HepG2 (cell line): ENCODE data around the gene AMZ2. TPM values are rescaled to one million over a fixed set of nuclear protein-coding genes. Genes with fewer than 3 reads are reported as not detected.

ENCODE experiments used
- ATF4 ChIP-seq, 2 experiments: fragments of 450-650 bp in 1 of 2; sonication (generic) in 1 of 2; formaldehyde crosslinking; IDR thresholded peaks; 2 replicates each; pipeline versions ENCODE4 v1.5.0 to v1.8.0; 2020 to 2022; ENCODE audit warnings: mild to moderate bottlenecking in 1 of 2, missing genetic modification reagents in 1 of 2
- ATF7-NPFF ChIP-seq: sonication (generic); formaldehyde crosslinking; IDR thresholded peaks from 2 replicates; pipeline ENCODE4 v1.8.1; 2023; ENCODE audit warnings: mild to moderate bottlenecking, low read depth, missing genetic modification reagents, moderate library complexity
- HNF1B ChIP-seq: sonication (generic); formaldehyde crosslinking; IDR thresholded peaks from 2 replicates; pipeline ENCODE4 v1.5.1; 2020; ENCODE audit warnings: mild to moderate bottlenecking, moderate library complexity, missing genetic modification reagents
- HNRNPL ChIP-seq: fragments of 200-400 bp; formaldehyde crosslinking; IDR thresholded peaks from 2 replicates; pipeline ENCODE4 v1.6.1; 2017; ENCODE audit warnings: mild to moderate bottlenecking, low read depth, low read length
- HOXA5 ChIP-seq: sonication (generic); formaldehyde crosslinking; IDR thresholded peaks from 2 replicates; pipeline ENCODE4 v1.4.0; 2020; ENCODE audit warnings: missing genetic modification reagents
- JUNB ChIP-seq: sonication (generic); formaldehyde crosslinking; IDR thresholded peaks from 2 replicates; pipeline ENCODE4 v1.8.0; 2022; ENCODE audit warnings: missing genetic modification reagents, mild to moderate bottlenecking, borderline replicate concordance
- KDM6A ChIP-seq: IDR thresholded peaks from 2 replicates; pipeline ENCODE4 v1.6.1; 2016; ENCODE audit warnings: low read depth
- KLF15 ChIP-seq: sonication (generic); formaldehyde crosslinking; IDR thresholded peaks from 2 replicates; pipeline ENCODE4 v1.8.1; 2023; ENCODE audit warnings: borderline replicate concordance, mild to moderate bottlenecking, inconsistent platforms, missing genetic modification reagents, mixed read lengths
- MTF1 ChIP-seq: sonication (generic); formaldehyde crosslinking; IDR thresholded peaks from 2 replicates; pipeline ENCODE4 v1.5.0; 2020; ENCODE audit warnings: missing genetic modification reagents
- NCOA1 ChIP-seq: sonication (generic); formaldehyde crosslinking; IDR thresholded peaks from 2 replicates; pipeline ENCODE4 v1.9.0; 2021; ENCODE audit warnings: missing genetic modification reagents
- PRMT3 ChIP-seq: sonication (generic); formaldehyde crosslinking; IDR thresholded peaks from 2 replicates; pipeline ENCODE4 v1.8.1; 2022; ENCODE audit warnings: low read depth, mild to moderate bottlenecking, moderate library complexity, missing genetic modification reagents, borderline replicate concordance
- SAP130 ChIP-seq: IDR thresholded peaks from 2 replicates; pipeline ENCODE4 v1.6.1; 2016; ENCODE audit warnings: low read depth
- TAF1 ChIP-seq: sonication (generic); formaldehyde crosslinking; IDR thresholded peaks from 2 replicates; pipeline ENCODE4 v1.4.0; 2020; ENCODE audit warnings: missing genetic modification reagents
- TOE1 ChIP-seq: sonication (generic); formaldehyde crosslinking; IDR thresholded peaks from 2 replicates; pipeline ENCODE4 v1.4.0; 2020; ENCODE audit warnings: mild to moderate bottlenecking, missing genetic modification reagents
- ZBTB44 ChIP-seq: sonication (generic); formaldehyde crosslinking; IDR thresholded peaks from 2 replicates; pipeline ENCODE4 v1.4.0; 2020; ENCODE audit warnings: missing genetic modification reagents
- ZFAT ChIP-seq: sonication (generic); formaldehyde crosslinking; conservative IDR thresholded peaks from 2 replicates; pipeline ENCODE4 v1.8.1; 2023; ENCODE audit warnings: missing genetic modification reagents, inconsistent platforms
- ZFP90 ChIP-seq: sonication (generic); formaldehyde crosslinking; IDR thresholded peaks from 2 replicates; pipeline ENCODE4 v1.8.0; 2022; ENCODE audit warnings: missing genetic modification reagents, mild to moderate bottlenecking, inconsistent platforms, borderline replicate concordance
- ZNF20 ChIP-seq: sonication (generic); formaldehyde crosslinking; IDR thresholded peaks from 2 replicates; pipeline ENCODE4 v1.4.0; 2020; ENCODE audit warnings: mild to moderate bottlenecking, moderate library complexity, missing genetic modification reagents
- ZNF317 ChIP-seq: sonication (generic); formaldehyde crosslinking; IDR thresholded peaks from 2 replicates; pipeline ENCODE4 v1.5.0; 2020; ENCODE audit warnings: mild to moderate bottlenecking, missing genetic modification reagents
- ZNF333 ChIP-seq: sonication (generic); formaldehyde crosslinking; IDR thresholded peaks from 2 replicates; pipeline ENCODE4 v1.4.0; 2020; ENCODE audit warnings: mild to moderate bottlenecking, missing genetic modification reagents, borderline replicate concordance
- ZNF337 ChIP-seq: sonication (generic); formaldehyde crosslinking; IDR thresholded peaks from 2 replicates; pipeline ENCODE4 v1.5.1; 2020; ENCODE audit warnings: missing genetic modification reagents, low read depth, mild to moderate bottlenecking, borderline replicate concordance
- ZNF619 ChIP-seq: sonication (generic); formaldehyde crosslinking; IDR thresholded peaks from 2 replicates; pipeline ENCODE4 v1.4.0; 2020; ENCODE audit warnings: mild to moderate bottlenecking, missing genetic modification reagents
- ZNF629 ChIP-seq: sonication (generic); formaldehyde crosslinking; conservative IDR thresholded peaks from 2 replicates; pipeline ENCODE4 v1.5.0; 2020; ENCODE audit warnings: missing genetic modification reagents
- ZNF790 ChIP-seq: sonication (generic); formaldehyde crosslinking; IDR thresholded peaks from 2 replicates; pipeline ENCODE4 v1.8.0; 2022; ENCODE audit warnings: missing genetic modification reagents, mild to moderate bottlenecking, borderline replicate concordance
- ZNF792 ChIP-seq: IDR thresholded peaks from 2 replicates; pipeline ENCODE4 v1.6.1; 2016
- polyA plus RNA-seq, 8 experiments: library from polyadenylated mRNA; depleted of rRNA in 3 of 8; stranded (reverse) in 7 of 8; unstranded in 1 of 8; fragments of >200 nt; fragmentation: Illumina TruSeq in 4 of 8; extraction: Trizol in 4 of 8; gene quantifications; 2 replicates each; pipeline versions ENCODE4 v1.2.1 to v1.2.3, GENCODE V29; 2011 to 2016; ENCODE audit warnings: low read depth in 4 of 8, missing spikeins in 1 of 8, mixed read lengths in 1 of 8; ENCODE audit not compliant: insufficient read depth in 1 of 8
- total RNA-seq, 5 experiments: library from RNA; depleted of rRNA; stranded (reverse); fragments of >200 nt; fragmentation: Illumina TruSeq; extraction: Trizol; gene quantifications; 2 replicates each; pipeline ENCODE4 v1.2.3, GENCODE V29; 2016; ENCODE audit warnings: low read depth in 1 of 5
- TF ChIP-seq, protein P1 (sequence below): IDR thresholded peaks from 2 replicates; pipeline ENCODE4 v1.6.1; 2016; ENCODE audit warnings: missing genetic modification reagents, missing compliant biosample characterization

AMZ2 gene
- total and polyA plus RNA-seq, 2 of the 13 experiments (the other 11 are each of a cell fraction or from before 2014, with no cell fraction given), result 86.9 to 90.2 TPM

DNA sequence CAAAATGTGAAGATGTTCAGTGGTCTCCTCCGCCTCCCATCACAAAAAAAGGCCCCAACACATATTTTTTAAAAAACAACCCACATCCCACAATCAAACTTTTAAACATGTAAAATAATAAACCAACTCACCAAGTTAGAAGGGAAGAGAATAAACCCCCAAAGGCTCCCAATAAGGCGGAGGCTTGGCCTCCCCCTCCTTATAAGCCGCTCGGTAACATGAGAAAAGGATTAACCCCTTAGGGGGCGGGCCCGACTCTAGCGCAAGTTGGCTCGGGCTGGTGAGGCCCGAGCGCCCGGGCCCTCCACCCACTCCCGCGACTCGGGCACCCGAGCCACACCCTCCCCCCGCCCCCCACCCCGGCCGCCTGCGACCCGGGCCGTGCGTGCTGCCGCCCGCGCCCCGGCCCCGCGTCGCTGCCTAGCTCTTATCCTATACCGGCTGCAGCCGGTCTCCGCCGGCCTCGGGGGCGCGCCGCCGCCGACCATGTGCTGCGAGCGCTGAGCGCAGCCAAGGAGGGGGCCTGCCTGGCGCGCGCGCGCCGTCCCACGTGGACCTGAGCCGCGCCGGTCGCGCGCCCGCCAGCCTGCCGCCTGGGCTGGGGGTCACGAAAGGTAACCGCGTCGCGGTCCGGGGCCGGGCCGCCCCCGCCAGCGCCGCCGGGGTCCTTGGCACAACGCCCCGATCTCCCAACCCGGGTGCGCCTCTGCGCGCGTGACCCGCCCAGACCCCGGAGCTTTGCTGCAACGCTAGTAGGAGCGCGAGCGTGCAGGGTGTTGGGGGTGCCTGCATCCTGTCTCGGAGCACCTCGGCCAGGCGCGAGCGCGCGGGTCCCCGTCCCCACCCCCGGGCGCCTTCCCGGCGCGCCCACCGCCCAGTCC is 43.4 kb downstream of the AMZ2 start, which contains the start of the genes ARSG and SLC16A6 (continued):
- TF ChIP-seq ATF4 (CRISPR knock-in tag; IDR thresholded peaks at IDR 0.05), result 0 out of 4 replicates have a peak, but pooled peaks of 1 of the 2 experiments have one; percentile 17
- TF ChIP-seq HOXA5 (CRISPR knock-in tag), result 0 out of 2 replicates have a peak, but pooled peaks have one; percentile 15
- no peak for TF ChIP-seq ZFAT
- TF ChIP-seq ZNF619 (CRISPR knock-in tag), result no peak
- peak; percentile 27; the same call in 1 of the 2 replicates for TF ChIP-seq PRMT3 (CRISPR knock-in tag)
- no peak for TF ChIP-seq JUNB
- peak; percentile 3; the same call in 1 of the 2 replicates for TF ChIP-seq TAF1
- no peak for TF ChIP-seq TOE1 (CRISPR knock-in tag)
- peak; percentile 79 for TF ChIP-seq SAP130 (CRISPR knock-in tag)
- no peak for TF ChIP-seq NCOA1 (CRISPR knock-in tag)
- TF ChIP-seq ZNF790, result peak; percentile 63; the same call in 1 of the 2 replicates
- TF ChIP-seq ZNF333 (CRISPR knock-in tag), result no peak
- TF ChIP-seq ZNF20 (CRISPR knock-in tag), result no peak
- no peak for TF ChIP-seq ZNF337 (CRISPR knock-in tag)
- TF ChIP-seq, protein P1, sequence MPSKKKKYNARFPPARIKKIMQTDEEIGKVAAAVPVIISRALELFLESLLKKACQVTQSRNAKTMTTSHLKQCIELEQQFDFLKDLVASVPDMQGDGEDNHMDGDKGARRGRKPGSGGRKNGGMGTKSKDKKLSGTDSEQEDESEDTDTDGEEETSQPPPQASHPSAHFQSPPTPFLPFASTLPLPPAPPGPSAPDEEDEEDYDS (CRISPR knock-in tag), result no peak; the same call in 1 of the 2 replicates
- TF ChIP-seq ZNF792 (CRISPR knock-in tag), result no peak; the same call in 1 of the 2 replicates
- TF ChIP-seq ZNF629 (CRISPR knock-in tag), result no peak
- TF ChIP-seq HNRNPL, result no peak
- peak; percentile 44; the same call in 1 of the 2 replicates for TF ChIP-seq ATF7-NPFF
- no peak for TF ChIP-seq HNF1B (CRISPR knock-in tag)
- no peak for TF ChIP-seq ZNF317 (CRISPR knock-in tag)
- no peak; the same call in 1 of the 2 replicates for TF ChIP-seq ZFP90 (CRISPR knock-in tag)
- peak; percentile 64; the same call in 1 of the 2 replicates for TF ChIP-seq MTF1 (CRISPR knock-in tag)
- TF ChIP-seq ZBTB44 (CRISPR knock-in tag), result no peak
- no peak for TF ChIP-seq KDM6A
- TF ChIP-seq KLF15 (CRISPR knock-in tag), result no peak
